ENCODE measurements around the gene PRRT3. TPM values are rescaled to one million over a fixed set of nuclear protein-coding genes. Genes with fewer than 3 reads are reported as not detected.
A peak's percentile ranks its signal among the peaks of the same experiment; 100 is the strongest.

Gene PRRT3
- total and polyA plus RNA-seq, 2 of the 4 experiments (the other 2 are of a cell fraction), result 0.72 to 4.2 TPM

DNA sequence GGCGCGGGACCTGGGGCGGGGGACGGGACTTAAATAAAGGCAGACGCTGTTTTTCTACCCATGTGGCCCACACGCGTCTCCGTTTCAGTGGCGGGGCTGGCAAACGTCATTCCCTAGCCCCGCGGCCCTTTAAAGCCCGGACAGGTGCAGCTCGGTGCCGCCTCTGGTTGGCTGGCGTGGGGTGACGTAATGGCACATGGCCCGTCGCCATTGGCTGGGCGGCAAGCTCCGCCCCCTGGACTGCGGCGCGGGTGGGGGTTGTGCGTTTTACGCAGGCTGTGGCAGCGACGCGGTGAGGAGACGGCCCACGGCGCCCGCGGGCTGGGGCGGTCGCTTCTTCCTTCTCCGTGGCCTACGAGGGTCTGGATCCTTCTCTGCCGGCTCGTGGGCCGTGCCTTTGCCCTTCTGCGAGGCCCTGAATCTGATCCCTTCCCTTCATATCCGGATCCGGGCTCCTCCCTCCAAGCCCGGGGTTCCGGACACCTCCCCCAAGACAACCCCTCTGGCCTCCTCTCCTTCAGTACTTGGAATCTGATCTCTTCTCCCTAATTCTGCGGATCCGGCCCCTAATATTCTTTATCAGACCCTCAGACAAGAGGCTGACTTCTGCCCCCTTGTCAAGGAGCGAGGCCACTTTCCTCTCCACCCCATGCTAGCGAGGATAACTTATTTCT, 18.5 kb downstream of the PRRT3 start, which contains the start of gene CRELD1 (continued):
- TF ChIP-seq, protein P1, sequence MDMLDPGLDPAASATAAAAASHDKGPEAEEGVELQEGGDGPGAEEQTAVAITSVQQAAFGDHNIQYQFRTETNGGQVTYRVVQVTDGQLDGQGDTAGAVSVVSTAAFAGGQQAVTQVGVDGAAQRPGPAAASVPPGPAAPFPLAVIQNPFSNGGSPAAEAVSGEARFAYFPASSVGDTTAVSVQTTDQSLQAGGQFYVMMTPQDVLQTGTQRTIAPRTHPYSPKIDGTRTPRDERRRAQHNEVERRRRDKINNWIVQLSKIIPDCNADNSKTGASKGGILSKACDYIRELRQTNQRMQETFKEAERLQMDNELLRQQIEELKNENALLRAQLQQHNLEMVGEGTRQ (IDR thresholded peaks at IDR 0.05; ENCODE audit: low read depth, low read length), result peak; percentile 76
- no peak for TF ChIP-seq NFE2L2 (IDR thresholded peaks at IDR 0.05; ENCODE audit: low read depth, low read length)
- TF ChIP-seq CHD1 (IDR thresholded peaks at IDR 0.05; ENCODE audit: low read depth, low read length), result no peak
